GM12878 (cell line): ENCODE data around the gene C1orf115.

Experiments
- NFIC ChIP-seq: IDR thresholded peaks from 2 replicates; pipeline ENCODE4 v1.6.1; 2012; ENCODE audit warnings: low read depth, mild to moderate bottlenecking, inconsistent platforms, low read length, moderate library complexity
- POLR2AphosphoS5 ChIP-seq: IDR thresholded peaks from 2 replicates; pipeline ENCODE4 v1.6.1; 2011; ENCODE audit warnings: mild to moderate bottlenecking, low read length, inconsistent platforms

- TF ChIP-seq POLR2AphosphoS5 (no peak), NFIC (no peak)
Observed at GRCh38 chr1:220689666-220690065, 497 bp upstream of the C1orf115 start.
